OCI-LY7 (cell line): ENCODE data around the gene SCGN. TPM values are rescaled to one million over a fixed set of nuclear protein-coding genes. Genes with fewer than 3 reads are reported as not detected.

Source experiments
- BruUV-seq: library from RNA; stranded (reverse); fragments of 400-500 nt; replicated peaks from 2 replicates; lab custom pipeline; 2021; lab: Mats Ljungman, UMichigan
- CTCF ChIA-PET: fragments of 300-600 bp; sonication (Branson Sonifier 250); formaldehyde crosslinking; loops from one replicate; lab custom pipeline; 2022; ENCODE audit warnings: antibody characterized with exemption; ENCODE audit not compliant: unreplicated experiment; lab: Charles Lee
- POLR2A ChIA-PET: fragments of 300-600 bp; sonication (Branson Sonifier 250); formaldehyde crosslinking; loops from one replicate; lab custom pipeline; 2022; ENCODE audit warnings: antibody characterized with exemption; lab: Charles Lee
- DNase-seq: peaks from one replicate; pipeline ENCODE4 v3.0.0-alpha.2; 2015; ENCODE audit warnings: low spot score
- H2AFZ ChIP-seq: fragments of 200-600 bp; sonication (generic), shearing (Covaris generic); 2 replicates; pipeline ENCODE4 v1.6.1; 2014; ENCODE audit warnings: mild to moderate bottlenecking, antibody characterized with exemption, low read length, moderate library complexity
- H3K27ac ChIP-seq: fragments of 200-600 bp; sonication (generic); 2 replicates; pipeline ENCODE4 v1.5.1; 2014; ENCODE audit warnings: mixed run types, low read depth, mild to moderate bottlenecking, moderate library complexity, low read length, inconsistent platforms; ENCODE audit not compliant: poor library complexity, severe bottlenecking
- H3K36me3 ChIP-seq: fragments of 200-600 bp; sonication (generic); 2 replicates; pipeline ENCODE4 v1.6.1; 2014; ENCODE audit warnings: mild to moderate bottlenecking, antibody characterized with exemption, low read length, moderate library complexity, mixed read lengths; ENCODE audit not compliant: insufficient read depth
- H3K4me1 ChIP-seq: fragments of 200-600 bp; sonication (generic); 2 replicates; pipeline ENCODE4 v1.5.1; 2014; ENCODE audit warnings: mild to moderate bottlenecking, low read length; ENCODE audit not compliant: insufficient read depth, poor library complexity, severe bottlenecking
- H3K4me2 ChIP-seq: fragments of 200-600 bp; sonication (generic); 2 replicates; pipeline ENCODE4 v1.6.1; 2014; ENCODE audit warnings: mild to moderate bottlenecking, low read length
- H3K4me3 ChIP-seq: fragments of 200-600 bp; sonication (generic); 2 replicates; pipeline ENCODE4 v1.5.1; 2014; ENCODE audit warnings: mild to moderate bottlenecking, low read depth, low read length; ENCODE audit not compliant: poor library complexity, severe bottlenecking
- H3K79me2 ChIP-seq: fragments of 200-600 bp; sonication (generic); 2 replicates; pipeline ENCODE4 v1.6.1; 2016; ENCODE audit warnings: low read depth, mild to moderate bottlenecking, low read length, moderate library complexity, mixed read lengths; ENCODE audit not compliant: insufficient read depth
- H3K9me2 ChIP-seq: fragments of 200-600 bp; sonication (generic); 2 replicates; pipeline ENCODE4 v1.6.1; 2016; ENCODE audit warnings: mild to moderate bottlenecking, low read length, mixed read lengths; ENCODE audit not compliant: insufficient read depth
- H3K9me3 ChIP-seq: fragments of 200-600 bp; sonication (generic); 2 replicates; pipeline ENCODE4 v1.6.1; 2014; ENCODE audit warnings: mild to moderate bottlenecking, mixed run types, low read length, mixed read lengths
- H4K20me1 ChIP-seq: fragments of 200-600 bp; sonication (generic); 2 replicates; pipeline ENCODE4 v1.6.1; 2014; ENCODE audit warnings: mild to moderate bottlenecking, antibody characterized with exemption, low read length, moderate library complexity, mixed read lengths; ENCODE audit not compliant: insufficient read depth
- EZH2phosphoT487 ChIP-seq: fragments of 200-600 bp; sonication (generic); IDR thresholded peaks from 2 replicates; pipeline ENCODE4 v1.6.1; 2018; ENCODE audit warnings: low read depth, borderline replicate concordance, mild to moderate bottlenecking, mixed run types, antibody characterized with exemption, low read length, moderate library complexity, mixed read lengths
- intact Hi-C: fragments of 100-400 bp; cut with micrococcal nuclease; formaldehyde crosslinking; loops from one replicate; pipeline ENCODE4 v1.10.0; 2022; ENCODE audit not compliant: unreplicated experiment
- total RNA-seq, 2 experiments: library from RNA; depleted of rRNA in 1 of 2; stranded (reverse); fragments of >200 nt in 1 of 2; shearing (Covaris generic) in 1 of 2; gene quantifications; 2 replicates each; pipeline ENCODE4 v1.2.3, GENCODE V29; 2014 to 2022
- TF ChIP-seq, protein P1 (sequence below): fragments of 200-600 bp; sonication (generic); conservative IDR thresholded peaks from 2 replicates; pipeline ENCODE4 v1.5.1; 2014; ENCODE audit warnings: mild to moderate bottlenecking, antibody characterized with exemption, low read length, moderate library complexity, mixed read lengths

The SCGN gene
- total RNA-seq, 2 experiments from 2014 or later: not detected

- no peak overlapping the region for H3K4me3 ChIP-seq
- POLR2A ChIA-PET: no interaction called here
- no peaks in the 10 kb centered on the region for H3K36me3 ChIP-seq
- no peak overlapping the region for H3K4me2 ChIP-seq
- H3K79me2 ChIP-seq: no peaks in the 10 kb centered on the region
- H4K20me1 ChIP-seq: no peaks in the 10 kb centered on the region
- CTCF ChIA-PET: no interaction called here
- DNase-seq: no peak
- no peaks in the 10 kb centered on the region for H3K9me2 ChIP-seq
- H3K9me3 ChIP-seq: no peaks in the 10 kb centered on the region
- BruUV-seq: no TSS peak
- no peak overlapping the region for H2AFZ ChIP-seq
- H3K4me1 ChIP-seq: no peaks in the 10 kb centered on the region
- no peak overlapping the region for H3K27ac ChIP-seq
- TF ChIP-seq, protein P1, sequence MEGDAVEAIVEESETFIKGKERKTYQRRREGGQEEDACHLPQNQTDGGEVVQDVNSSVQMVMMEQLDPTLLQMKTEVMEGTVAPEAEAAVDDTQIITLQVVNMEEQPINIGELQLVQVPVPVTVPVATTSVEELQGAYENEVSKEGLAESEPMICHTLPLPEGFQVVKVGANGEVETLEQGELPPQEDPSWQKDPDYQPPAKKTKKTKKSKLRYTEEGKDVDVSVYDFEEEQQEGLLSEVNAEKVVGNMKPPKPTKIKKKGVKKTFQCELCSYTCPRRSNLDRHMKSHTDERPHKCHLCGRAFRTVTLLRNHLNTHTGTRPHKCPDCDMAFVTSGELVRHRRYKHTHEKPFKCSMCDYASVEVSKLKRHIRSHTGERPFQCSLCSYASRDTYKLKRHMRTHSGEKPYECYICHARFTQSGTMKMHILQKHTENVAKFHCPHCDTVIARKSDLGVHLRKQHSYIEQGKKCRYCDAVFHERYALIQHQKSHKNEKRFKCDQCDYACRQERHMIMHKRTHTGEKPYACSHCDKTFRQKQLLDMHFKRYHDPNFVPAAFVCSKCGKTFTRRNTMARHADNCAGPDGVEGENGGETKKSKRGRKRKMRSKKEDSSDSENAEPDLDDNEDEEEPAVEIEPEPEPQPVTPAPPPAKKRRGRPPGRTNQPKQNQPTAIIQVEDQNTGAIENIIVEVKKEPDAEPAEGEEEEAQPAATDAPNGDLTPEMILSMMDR: no peak
- no peak for TF ChIP-seq EZH2phosphoT487
- intact Hi-C loops: no loop called here
Observed at GRCh38 chr6:25682324-25682723, 30.3 kb downstream of the SCGN start.

DNA sequence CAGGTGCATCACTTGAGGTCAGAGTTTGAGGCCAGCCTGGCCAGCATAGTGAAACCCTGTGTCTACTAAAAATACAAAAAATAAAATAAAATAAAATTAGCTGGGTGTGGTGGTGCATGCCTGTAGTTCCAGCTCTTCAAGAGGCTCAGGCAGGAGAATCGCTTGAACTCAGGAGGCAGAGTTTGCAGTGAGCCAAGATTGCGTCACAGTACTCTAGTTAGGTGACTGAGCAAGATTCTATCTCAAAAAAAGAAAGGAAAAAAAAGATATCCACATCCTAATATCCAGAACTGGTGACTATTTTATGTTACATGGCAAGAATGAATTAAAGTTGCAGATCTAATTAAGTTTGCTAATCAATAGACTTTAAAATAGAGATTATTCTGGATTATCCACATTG, 32.5 kb downstream of the SCGN start:
- no TSS peak for BruUV-seq
- H2AFZ ChIP-seq: no peak overlapping the region
- POLR2A ChIA-PET: no interaction called here

DNA sequence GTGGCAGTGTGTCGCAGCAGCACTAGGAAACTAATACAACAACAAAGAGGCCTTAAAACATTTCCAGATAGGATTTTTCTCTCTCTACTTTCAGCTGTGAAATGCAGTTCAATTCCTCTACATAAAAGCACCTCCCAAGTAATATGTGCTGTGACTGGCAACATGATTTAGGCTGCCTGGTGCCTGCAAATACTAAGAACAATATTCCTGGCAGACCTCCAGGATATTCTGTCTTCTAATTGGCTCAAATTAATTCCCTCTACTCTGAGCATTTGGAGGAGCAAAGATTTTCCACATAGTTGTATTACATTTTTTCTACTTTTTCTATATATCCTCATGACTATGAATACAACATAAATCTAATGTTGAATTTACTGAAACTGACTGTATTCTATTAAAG, 33.2 kb downstream of the SCGN start:
- H3K79me2 ChIP-seq: no peaks in the 10 kb centered on the region
- no peak for TF ChIP-seq EZH2phosphoT487
- TF ChIP-seq, protein P1: no peak
- H3K4me2 ChIP-seq: no peak overlapping the region
- no peaks in the 10 kb centered on the region for H4K20me1 ChIP-seq
- H2AFZ ChIP-seq: no peak overlapping the region
- no peak overlapping the region for H3K4me3 ChIP-seq
- 0 out of 2 replicates have a peak, but pooled peaks cover 3% of the 10 kb centered on the region for H3K9me2 ChIP-seq
- BruUV-seq: no TSS peak
- CTCF ChIA-PET: no interaction called here
- intact Hi-C loops: no loop called here
- POLR2A ChIA-PET: no interaction called here
- H3K36me3 ChIP-seq: no peaks in the 10 kb centered on the region
- DNase-seq: no peak
- no peaks in the 10 kb centered on the region for H3K9me3 ChIP-seq
- H3K4me1 ChIP-seq: no peaks in the 10 kb centered on the region
- H3K27ac ChIP-seq: no peak overlapping the region

More for the DNA sequence above, 32.5 kb downstream of the SCGN start:
- H3K4me3 ChIP-seq: no peak overlapping the region
- no peak for TF ChIP-seq EZH2phosphoT487
- TF ChIP-seq, protein P1: no peak
- H4K20me1 ChIP-seq: no peaks in the 10 kb centered on the region
- no peaks in the 10 kb centered on the region for H3K9me3 ChIP-seq
- H3K36me3 ChIP-seq: no peaks in the 10 kb centered on the region
- no peak for DNase-seq
- H3K79me2 ChIP-seq: no peaks in the 10 kb centered on the region
- H3K4me2 ChIP-seq: no peak overlapping the region
- no peak overlapping the region for H3K27ac ChIP-seq
- CTCF ChIA-PET: no interaction called here
- no peaks in the 10 kb centered on the region for H3K4me1 ChIP-seq
- intact Hi-C loops: no loop called here
- H3K9me2 ChIP-seq: 0 out of 2 replicates have a peak, but pooled peaks cover 3% of the 10 kb centered on the region
